Measurements from ENCODE around the gene ASF1A.

GRCh38 chr6:118902726-118903125 is 8.8 kb downstream of the ASF1A start:
- TF ChIP-seq CTCF (IDR thresholded peaks at IDR 0.05), result no peak
- TF ChIP-seq POLR2A (IDR thresholded peaks at IDR 0.05), result no peak

Measured in body of pancreas (tissue), 4 donors.